Activated CD4-positive, alpha-beta memory T cell treated with anti-CD3 and anti-CD28 coated beads, Interleukin-2, amount 10 ng/mL, durations not matched to agents 7 days and 5 days (primary cell): Measurements from ENCODE around the gene NSMCE4A. TPM values are rescaled to one million over a fixed set of nuclear protein-coding genes. Genes with fewer than 3 reads are reported as not detected.
"Not testable (repeated sequence)": the region's sequence is repeated elsewhere in the genome, so short reads cannot be mapped to it uniquely, and the experiment has no call there.

ENCODE experiments used
- CTCF ChIA-PET: fragments of 350-600 bp; sonication (Branson Sonifier 250); formaldehyde crosslinking; loops from one replicate; lab custom pipeline; 2021; ENCODE audit warnings: antibody characterized with exemption, inconsistent platforms; lab: Charles Lee
- POLR2A ChIA-PET: fragments of 350-600 bp; sonication (Branson Sonifier 250); formaldehyde crosslinking; loops from one replicate; lab custom pipeline; 2021; ENCODE audit warnings: antibody characterized with exemption; lab: Charles Lee
- DNase-seq: peaks from one replicate; pipeline ENCODE4 v3.0.0-alpha.2; 2020
- H3K27ac Mint-ChIP-seq: one replicate; pipeline ENCODE4 v1.8.0; 2021; ENCODE audit warnings: mild to moderate bottlenecking, mixed read lengths
- H3K27me3 Mint-ChIP-seq: one replicate; pipeline ENCODE4 v1.8.0; 2021; ENCODE audit warnings: mixed read lengths
- H3K36me3 Mint-ChIP-seq: one replicate; pipeline ENCODE4 v1.8.0; 2021; ENCODE audit warnings: low read depth, mixed read lengths
- H3K4me1 Mint-ChIP-seq: one replicate; pipeline ENCODE4 v1.8.0; 2021; ENCODE audit warnings: mixed read lengths
- H3K4me3 Mint-ChIP-seq: one replicate; pipeline ENCODE4 v1.8.0; 2021; ENCODE audit warnings: mild to moderate bottlenecking, mixed read lengths
- H3K9me3 Mint-ChIP-seq: one replicate; pipeline ENCODE4 v1.8.0; 2021; ENCODE audit warnings: mixed read lengths
- total RNA-seq, 2 experiments: library from RNA; stranded (reverse); gene quantifications; one replicate each; pipeline ENCODE4 v1.2.3, GENCODE V29; 2021

The NSMCE4A gene
- total RNA-seq, 2 experiments from 2014 or later = 54.0 to 54.7 TPM

DNA sequence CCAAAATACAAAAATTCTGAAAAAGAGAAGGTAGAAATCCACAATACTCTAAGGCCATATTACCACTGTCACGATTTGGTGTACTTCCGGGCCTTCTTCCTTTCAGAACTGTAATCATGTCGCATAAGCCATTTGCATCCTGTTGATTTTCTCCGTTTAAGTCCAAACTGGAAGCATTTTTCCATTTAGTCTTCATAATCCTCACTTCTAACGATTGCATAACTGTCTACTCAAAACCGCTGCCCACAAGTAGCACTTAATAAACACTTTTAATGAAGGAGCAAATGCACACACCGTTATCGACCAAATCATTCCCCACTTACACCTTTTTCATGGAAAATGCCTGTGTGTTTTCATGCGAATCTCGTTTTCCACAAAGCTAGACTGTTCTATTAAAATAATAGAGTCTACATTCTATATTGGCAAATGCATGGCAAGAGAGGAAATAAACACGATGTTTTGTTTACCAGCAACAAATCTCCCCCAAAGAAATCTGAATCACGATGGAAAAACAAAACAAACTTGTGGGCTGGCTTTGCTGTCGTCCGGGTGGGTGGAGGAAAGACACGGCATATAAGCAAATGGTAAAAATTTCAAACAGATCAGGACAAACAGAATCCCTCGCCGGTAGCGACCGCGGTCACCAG, 48.2 kb downstream of the NSMCE4A start:
- H3K4me1 Mint-ChIP-seq = peaks cover 30% of the 10 kb centered on the region
- H3K36me3 Mint-ChIP-seq = peaks cover 14% of the 10 kb centered on the region
- peak overlapping the region; percentile 81 for H3K4me3 Mint-ChIP-seq
- POLR2A ChIA-PET = interaction anchor here (1.2 to 3.4 kb wide), 3 partner anchors 45 to 75 kb away, joined by 4 to 26 read pairs (median 8); partner anchors contain the start of gene NSMCE4A
- H3K27me3 Mint-ChIP-seq = no peaks in the 10 kb centered on the region
- no peaks in the 10 kb centered on the region for H3K9me3 Mint-ChIP-seq
- CTCF ChIA-PET = no interaction called here
- H3K27ac Mint-ChIP-seq = peak overlapping the region; percentile 88
- DNase-seq = peak; percentile 34

DNA sequence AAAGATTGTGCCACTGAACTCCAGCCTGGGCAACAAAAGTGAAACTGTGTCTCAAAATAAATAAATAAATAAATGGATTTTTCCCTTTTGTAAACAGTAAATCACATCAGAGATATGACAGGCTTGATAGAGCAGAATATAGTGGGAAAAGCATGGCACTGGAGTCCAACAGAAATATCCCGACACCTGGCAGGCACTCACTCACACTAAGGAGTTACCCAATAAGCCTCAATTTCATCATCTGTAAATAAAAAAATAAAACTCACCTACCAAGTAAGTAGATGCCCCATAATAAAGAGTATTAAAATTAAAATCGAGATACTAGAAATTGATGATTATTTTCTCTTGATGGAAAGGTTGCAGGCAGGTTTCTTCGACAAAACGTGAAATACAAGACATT, 48.9 kb downstream of the NSMCE4A start:
- DNase-seq = no peak
- ChIA-PET CTCF (interaction anchor here (1.4 kb wide), 1 partner anchor 25 kb away, joined by 5 read pairs; no protein-coding TSS in a partner anchor), POLR2A (no interaction called here)
- Mint-ChIP-seq H3K36me3 (peaks cover 14% of the 10 kb centered on the region), H3K27me3 (no peaks in the 10 kb centered on the region), H3K9me3 (no peaks in the 10 kb centered on the region), H3K4me3 (no peak overlapping the region), H3K4me1 (peaks cover 30% of the 10 kb centered on the region), H3K27ac (peak overlapping the region; percentile 10)

DNA sequence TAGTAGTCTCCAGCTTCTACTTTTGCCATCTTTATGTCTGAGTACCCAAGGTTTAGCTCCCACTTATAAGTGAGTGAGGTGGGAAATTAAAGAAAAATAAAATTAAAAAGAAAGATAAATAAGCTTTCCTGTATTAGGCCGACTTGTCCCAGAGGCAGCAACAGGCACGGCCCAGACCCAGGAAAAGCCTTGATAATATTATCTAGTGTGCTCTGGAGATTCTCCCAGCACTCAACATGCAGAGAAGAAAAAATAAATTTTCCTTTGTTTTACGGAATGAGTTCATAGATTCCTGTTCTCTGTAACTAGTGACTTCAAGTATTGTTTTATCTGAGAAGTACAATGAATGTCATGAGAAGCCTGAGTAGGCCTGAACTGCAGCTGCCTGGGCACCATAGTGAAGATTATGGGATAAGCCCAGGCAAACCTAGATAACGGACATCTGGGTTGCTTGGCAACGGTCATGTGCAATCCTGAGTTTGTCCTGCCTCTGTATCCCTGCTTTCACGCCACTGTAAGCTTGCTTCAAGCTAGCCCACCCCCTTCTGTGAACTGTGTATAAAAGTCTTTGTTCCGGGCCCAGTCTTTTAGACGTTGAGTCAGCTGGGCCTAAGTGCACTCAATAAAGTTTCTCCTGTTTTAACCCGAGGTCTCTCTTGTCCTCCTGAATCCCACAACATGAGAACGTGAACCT, 53.6 kb downstream of the NSMCE4A start:
- CTCF ChIA-PET = interaction anchor here (0.6 to 2.6 kb wide), 2 partner anchors 21 to 74 kb away, joined by 5 to 7 read pairs; no protein-coding TSS in a partner anchor
- Mint-ChIP-seq H3K27me3 (no peaks in the 10 kb centered on the region), H3K4me3 (no peak overlapping the region), H3K9me3 (peaks cover 2% of the 10 kb centered on the region), H3K36me3 (peaks cover 26% of the 10 kb centered on the region), H3K27ac (no peak overlapping the region), H3K4me1 (peaks cover 11% of the 10 kb centered on the region)
- POLR2A ChIA-PET = interaction anchor here (0.9 kb wide), 1 partner anchor 28 kb away, joined by 3 read pairs; no protein-coding TSS in a partner anchor
- no peak for DNase-seq

DNA sequence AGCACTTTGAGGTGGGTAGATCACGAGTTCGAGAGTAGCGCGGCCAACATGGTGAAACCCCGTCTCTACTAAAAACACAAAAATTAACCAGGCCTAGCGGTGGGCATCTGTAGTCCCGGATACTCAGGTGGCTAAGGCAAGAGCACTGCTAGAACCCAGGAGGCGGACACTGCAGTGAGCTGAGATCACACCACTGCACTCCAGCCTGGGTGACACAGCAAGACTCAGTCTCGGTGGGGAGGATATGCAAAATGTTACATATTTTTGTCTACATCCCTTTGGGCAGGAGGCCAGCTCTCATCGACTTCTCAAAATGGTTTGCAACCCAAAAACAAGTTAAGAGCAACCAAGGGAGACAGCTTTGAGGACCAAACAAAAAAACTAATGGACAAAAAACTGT, 55.4 kb downstream of the NSMCE4A start:
- POLR2A ChIA-PET = no interaction called here
- Mint-ChIP-seq H3K4me3 (no peak overlapping the region), H3K9me3 (peaks cover 2% of the 10 kb centered on the region), H3K4me1 (peaks cover 5% of the 10 kb centered on the region), H3K27me3 (no peaks in the 10 kb centered on the region), H3K36me3 (peaks cover 28% of the 10 kb centered on the region), H3K27ac (no peak overlapping the region)
- no peak for DNase-seq
- CTCF ChIA-PET = interaction anchor here (1.5 kb wide), 1 partner anchor 19 kb away, joined by 4 read pairs; no protein-coding TSS in a partner anchor

DNA sequence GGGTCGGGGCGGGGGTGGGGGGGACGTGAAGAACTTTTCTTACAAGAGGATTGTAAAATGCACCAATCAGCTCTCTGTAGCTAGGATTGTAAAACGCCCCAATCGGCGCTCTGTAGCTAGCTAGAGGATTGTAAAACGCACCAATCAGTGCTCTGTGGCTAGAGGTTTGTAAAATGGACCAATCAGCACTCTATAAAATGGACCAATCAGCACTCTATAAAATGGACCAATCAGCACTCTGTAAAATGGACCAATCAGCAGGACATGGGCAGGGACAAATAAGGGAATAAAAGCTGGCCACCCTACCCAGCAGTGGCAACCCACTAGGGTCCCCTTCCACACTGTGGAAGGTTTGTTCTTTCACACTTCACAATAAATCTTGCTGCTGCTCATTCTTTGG, 56.2 kb downstream of the NSMCE4A start:
- H3K9me3 Mint-ChIP-seq, H3K4me3 Mint-ChIP-seq, H3K27me3 Mint-ChIP-seq, H3K27ac Mint-ChIP-seq, H3K4me1 Mint-ChIP-seq, DNase-seq, POLR2A ChIA-PET: not testable (repeated sequence)
- H3K36me3 Mint-ChIP-seq = peaks cover 29% of the 10 kb centered on the region
- CTCF ChIA-PET = interaction anchor here (1.5 kb wide), 1 partner anchor 18 kb away, joined by 4 read pairs; no protein-coding TSS in a partner anchor

DNA sequence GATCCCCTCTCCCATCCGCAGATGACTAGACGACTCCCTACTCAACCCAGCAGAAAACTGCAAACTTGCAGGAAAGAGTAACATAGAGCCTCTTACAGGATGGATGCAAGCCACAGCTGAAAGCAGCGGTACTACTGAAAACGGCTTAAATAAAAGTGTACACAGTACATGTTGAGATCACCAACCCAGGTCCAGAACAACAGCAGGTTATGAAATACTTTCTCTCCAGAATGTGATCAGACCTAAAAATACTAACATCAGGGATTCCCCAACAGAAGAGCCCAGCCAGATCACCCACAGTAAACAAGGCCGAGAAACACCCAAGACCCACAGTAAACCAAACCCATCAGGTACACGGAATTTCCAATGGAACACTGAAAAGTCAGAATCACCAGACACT, 60.4 kb downstream of the NSMCE4A start:
- ChIA-PET CTCF (no interaction called here), POLR2A (no interaction called here)
- Mint-ChIP-seq H3K36me3 (peaks cover 34% of the 10 kb centered on the region), H3K4me1 (peaks cover 11% of the 10 kb centered on the region), H3K27ac (no peak overlapping the region), H3K9me3 (peaks cover 2% of the 10 kb centered on the region), H3K4me3 (no peak overlapping the region), H3K27me3 (no peaks in the 10 kb centered on the region)
- no peak for DNase-seq

DNA sequence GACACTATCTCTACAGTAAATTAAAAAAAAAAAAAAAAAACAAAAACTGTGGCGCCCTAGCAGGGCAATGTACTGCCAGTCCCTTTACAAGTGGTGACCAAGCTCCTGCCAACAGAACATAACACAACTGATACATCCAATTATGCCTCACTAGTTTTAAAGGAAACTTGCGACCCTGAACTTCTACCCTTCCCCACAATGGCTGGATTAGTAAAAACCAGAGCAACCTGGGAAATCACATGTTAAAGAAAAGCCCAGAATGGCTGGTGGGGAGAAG, 63.7 kb downstream of the NSMCE4A start:
- ChIA-PET CTCF (interaction anchor here (0.6 to 1.2 kb wide), 2 partner anchors 11 to 27 kb away, joined by 3 to 4 read pairs; no protein-coding TSS in a partner anchor), POLR2A (no interaction called here)
- Mint-ChIP-seq H3K27me3 (no peaks in the 10 kb centered on the region), H3K9me3 (no peaks in the 10 kb centered on the region), H3K36me3 (peaks cover 22% of the 10 kb centered on the region), H3K27ac (no peak overlapping the region), H3K4me1 (peaks cover 5% of the 10 kb centered on the region), H3K4me3 (no peak overlapping the region)
- DNase-seq = no peak

DNA sequence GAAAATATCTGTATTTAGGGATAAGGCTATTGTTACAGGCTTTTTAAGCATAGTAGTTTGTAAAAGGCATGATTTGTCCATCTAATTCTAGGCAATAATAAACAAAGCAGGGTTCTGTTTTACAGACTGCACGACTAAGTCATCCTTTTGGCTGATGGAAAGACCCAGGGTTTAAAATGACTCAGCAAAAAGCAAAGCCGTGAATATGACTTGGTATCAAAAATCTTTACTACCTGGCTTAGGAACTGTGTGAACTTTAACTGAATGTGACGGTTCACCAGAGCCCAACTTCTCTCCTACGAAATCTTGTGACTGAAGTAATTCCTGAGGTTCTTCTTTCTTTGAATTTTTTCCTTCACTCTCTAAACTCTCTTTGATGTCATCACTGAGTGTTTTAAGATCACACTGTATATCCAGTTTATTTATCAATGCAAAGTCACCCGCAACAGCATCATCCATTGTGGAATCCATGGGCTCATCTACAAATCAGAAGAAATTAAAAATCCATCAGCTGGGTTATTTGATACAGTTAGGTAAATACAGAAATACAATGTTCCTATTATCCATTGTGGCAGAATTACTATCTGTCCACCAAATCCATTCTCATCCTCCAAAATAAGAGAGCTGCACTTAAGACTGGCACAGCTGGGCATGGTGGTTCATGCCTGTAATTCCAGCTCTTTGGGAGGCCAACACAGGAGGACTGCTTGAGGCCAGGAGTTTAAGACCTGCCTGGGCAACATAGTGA, 64.2 kb downstream of the NSMCE4A start:
- Mint-ChIP-seq H3K4me3 (no peak overlapping the region), H3K36me3 (peaks cover 22% of the 10 kb centered on the region), H3K9me3 (no peaks in the 10 kb centered on the region), H3K4me1 (peaks cover 5% of the 10 kb centered on the region), H3K27ac (no peak overlapping the region), H3K27me3 (no peaks in the 10 kb centered on the region)
- no peak for DNase-seq
- POLR2A ChIA-PET = no interaction called here
- CTCF ChIA-PET = interaction anchor here (0.6 to 1.2 kb wide), 2 partner anchors 10 to 26 kb away, joined by 3 to 4 read pairs; no protein-coding TSS in a partner anchor

Other genes with a start within 250 kb of the NSMCE4A start
- gene ATE1, start 47.2 kb downstream of the NSMCE4A start, total RNA-seq = 10 to 100 TPM; 22.1 to 22.9 TPM
- not detected for gene TACC2, start 13.9 kb upstream of the NSMCE4A start, total RNA-seq